MM.1S (cell line): ENCODE data around the gene TTF1.
A peak's percentile ranks its signal among the peaks of the same experiment; 100 is the strongest.
"Not testable (repeated sequence)": the region's sequence is repeated elsewhere in the genome, so short reads cannot be mapped to it uniquely, and the experiment has no call there.

ENCODE experiments used
- DNase-seq: peaks from one replicate; pipeline ENCODE4 v3.0.0-alpha.2; 2015
- H2AFZ ChIP-seq: fragments of 300-600 bp; sonication (generic); 2 replicates; pipeline ENCODE4 v1.6.0; 2016; ENCODE audit warnings: antibody characterized with exemption, low read length
- H3F3A ChIP-seq: fragments of 300-600 bp; sonication (generic); 2 replicates; pipeline ENCODE4 v1.6.1; 2016; ENCODE audit warnings: mild to moderate bottlenecking, antibody characterized with exemption, low read length, moderate library complexity, mixed read lengths; ENCODE audit not compliant: insufficient read depth
- H3K27ac ChIP-seq: fragments of 300-600 bp; sonication (generic); 2 replicates; pipeline ENCODE4 v1.5.1; 2016; ENCODE audit warnings: mild to moderate bottlenecking, low read length
- H3K27me3 ChIP-seq: fragments of 300-600 bp; sonication (generic); replicated peaks from 2 replicates; pipeline ENCODE4 v1.6.0; 2016; ENCODE audit warnings: low read length; ENCODE audit not compliant: insufficient read depth
- H3K36me3 ChIP-seq: fragments of 300-600 bp; sonication (generic); replicated peaks from 2 replicates; pipeline ENCODE4 v1.6.1; 2016; ENCODE audit warnings: mild to moderate bottlenecking, low read length, mixed read lengths; ENCODE audit not compliant: insufficient read depth
- H3K4me1 ChIP-seq: fragments of 300-600 bp; sonication (generic); 2 replicates; pipeline ENCODE4 v1.6.1; 2016; ENCODE audit warnings: low read length, mixed read lengths
- H3K4me2 ChIP-seq: fragments of 300-600 bp; sonication (generic); 2 replicates; pipeline ENCODE4 v1.6.0; 2016; ENCODE audit warnings: low read depth, low read length
- H3K4me3 ChIP-seq: fragments of 300-600 bp; sonication (generic); 2 replicates; pipeline ENCODE4 v1.5.1; 2016; ENCODE audit warnings: low read length, mixed read lengths
- H3K79me2 ChIP-seq: fragments of 300-600 bp; sonication (generic); 2 replicates; pipeline ENCODE4 v1.6.1; 2016; ENCODE audit warnings: mixed run types, low read length, mixed read lengths
- H3K9ac ChIP-seq: fragments of 300-600 bp; sonication (generic); 2 replicates; pipeline ENCODE4 v1.6.1; 2016; ENCODE audit warnings: low read length, mixed read lengths
- H3K9me2 ChIP-seq: fragments of 300-600 bp; sonication (generic); replicated peaks from 2 replicates; pipeline ENCODE4 v1.6.1; 2016; ENCODE audit warnings: mild to moderate bottlenecking, low read length, mixed read lengths; ENCODE audit not compliant: insufficient read depth
- H3K9me3 ChIP-seq: fragments of 300-600 bp; sonication (generic); replicated peaks from 2 replicates; pipeline ENCODE4 v1.6.1; 2016; ENCODE audit warnings: mild to moderate bottlenecking, low read length, mixed read lengths; ENCODE audit not compliant: insufficient read depth
- H4K20me1 ChIP-seq: fragments of 300-600 bp; sonication (generic); 2 replicates; pipeline ENCODE4 v1.6.1; 2016; ENCODE audit warnings: mild to moderate bottlenecking, low read length, moderate library complexity, mixed read lengths; ENCODE audit not compliant: insufficient read depth
- CTCF ChIP-seq: fragments of 300-600 bp; sonication (generic); IDR thresholded peaks from 2 replicates; pipeline ENCODE4 v1.5.1; 2016; ENCODE audit warnings: antibody characterized with exemption, low read length, mixed read lengths
- EZH2 ChIP-seq: fragments of 300-600 bp; sonication (generic); optimal IDR thresholded peaks from 2 replicates; pipeline ENCODE3; 2017; ENCODE audit warnings: low read depth, mild to moderate bottlenecking, antibody characterized with exemption, low read length, mixed read lengths
- EZH2phosphoT487 ChIP-seq: fragments of 300-600 bp; sonication (generic); IDR thresholded peaks from 2 replicates; pipeline ENCODE4 v1.6.1; 2018; ENCODE audit warnings: antibody characterized with exemption, low read length

The TTF1 gene

GRCh38 chr9:132384376-132384775 lies 22.3 kb downstream of the TTF1 start:
- no peak overlapping the region for H3K9ac ChIP-seq
- H3K4me1 ChIP-seq, result peaks cover 20% of the 10 kb centered on the region
- H2AFZ ChIP-seq, result no peak overlapping the region
- H3K27ac ChIP-seq, result no peak overlapping the region
- H3F3A ChIP-seq, result peaks cover 12% of the 10 kb centered on the region
- H3K4me3 ChIP-seq, result no peak overlapping the region
- H3K36me3 ChIP-seq, result peaks cover 6% of the 10 kb centered on the region
- peaks cover 11% of the 10 kb centered on the region for H3K79me2 ChIP-seq
- no peaks in the 10 kb centered on the region for H3K9me3 ChIP-seq
- H4K20me1 ChIP-seq, result no peaks in the 10 kb centered on the region
- H3K9me2 ChIP-seq, result no peaks in the 10 kb centered on the region
- H3K27me3 ChIP-seq, result no peaks in the 10 kb centered on the region
- no peak overlapping the region for H3K4me2 ChIP-seq
- TF ChIP-seq CTCF, result no peak
- TF ChIP-seq EZH2, result no peak
- no peak for TF ChIP-seq EZH2phosphoT487
- no peak for DNase-seq

DNA sequence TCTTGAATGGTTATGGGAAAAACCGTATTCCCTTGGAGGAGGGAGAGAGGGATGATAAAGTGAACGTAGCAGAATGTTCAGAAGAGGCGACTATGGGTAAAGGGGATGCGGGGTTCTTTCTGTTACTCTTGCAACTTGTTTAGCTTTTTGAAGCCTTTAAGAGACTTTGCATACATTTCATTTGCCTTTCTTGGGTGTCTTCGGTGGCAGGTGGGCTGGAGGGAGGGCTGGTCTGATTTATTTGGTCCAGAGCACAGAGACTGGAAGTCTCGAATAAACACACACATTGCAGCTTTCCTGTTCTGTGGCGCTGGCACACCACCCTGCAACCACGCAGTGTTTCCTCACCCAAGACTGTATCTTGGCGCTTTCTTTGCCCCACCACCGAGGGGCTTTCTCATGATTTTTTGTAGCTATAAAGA lies 23.2 kb downstream of the TTF1 start:
- H2AFZ ChIP-seq, result no peak overlapping the region
- H3K27me3 ChIP-seq, result no peaks in the 10 kb centered on the region
- no peak overlapping the region for H3K9ac ChIP-seq
- H3K79me2 ChIP-seq, result peaks cover 11% of the 10 kb centered on the region
- H3K4me1 ChIP-seq, result peaks cover 20% of the 10 kb centered on the region
- no peaks in the 10 kb centered on the region for H4K20me1 ChIP-seq
- H3K27ac ChIP-seq, result no peak overlapping the region
- TF ChIP-seq EZH2 (no peak), CTCF (no peak), EZH2phosphoT487 (no peak)
- no peak overlapping the region for H3K4me3 ChIP-seq
- peaks cover 6% of the 10 kb centered on the region for H3K36me3 ChIP-seq
- H3K9me3 ChIP-seq, result no peaks in the 10 kb centered on the region
- no peaks in the 10 kb centered on the region for H3K9me2 ChIP-seq
- H3F3A ChIP-seq, result peaks cover 12% of the 10 kb centered on the region
- no peak overlapping the region for H3K4me2 ChIP-seq
- DNase-seq, result no peak

DNA sequence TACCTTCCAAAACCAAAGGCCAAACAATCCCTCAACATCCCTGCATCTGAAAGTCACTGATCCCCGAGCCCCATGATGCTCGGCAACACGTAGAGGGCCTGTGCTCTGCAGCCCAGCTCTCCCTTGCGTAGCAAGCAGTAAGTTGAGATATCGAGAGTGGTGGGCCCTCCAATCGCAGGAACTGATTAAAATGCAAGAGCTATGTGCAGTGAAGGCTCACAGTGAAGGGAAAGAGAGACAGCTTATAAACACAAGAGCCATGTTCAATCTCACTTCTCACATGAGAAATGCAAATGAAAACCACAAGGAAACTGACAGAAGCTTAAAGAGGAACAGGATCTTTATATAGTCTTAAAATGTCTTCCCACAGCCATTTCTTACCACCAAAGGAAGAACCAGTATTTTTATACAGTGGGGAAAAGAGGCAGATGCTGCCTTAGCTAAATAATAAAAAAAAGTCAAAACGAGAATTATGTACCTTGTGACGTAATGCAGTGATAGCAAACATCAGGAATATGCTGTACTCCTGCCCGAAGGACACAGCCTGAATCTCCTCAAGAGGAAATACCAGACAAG lies 24.6 kb downstream of the TTF1 start:
- H3K4me1 ChIP-seq, result peaks cover 20% of the 10 kb centered on the region
- no peak for TF ChIP-seq EZH2
- TF ChIP-seq EZH2phosphoT487, result no peak
- no peak for TF ChIP-seq CTCF
- no peaks in the 10 kb centered on the region for H3K9me2 ChIP-seq
- H3K9me3 ChIP-seq, result no peaks in the 10 kb centered on the region
- peak overlapping the region; percentile 89 for H3K4me2 ChIP-seq
- H3K27ac ChIP-seq, result peak overlapping the region; percentile 73
- DNase-seq, result peak; percentile 63
- peak overlapping the region; percentile 31 for H3K9ac ChIP-seq
- peaks cover 6% of the 10 kb centered on the region for H3K36me3 ChIP-seq
- H3F3A ChIP-seq, result peaks cover 12% of the 10 kb centered on the region
- H3K79me2 ChIP-seq, result peaks cover 11% of the 10 kb centered on the region
- H3K4me3 ChIP-seq, result peak overlapping the region; percentile 55
- H3K27me3 ChIP-seq, result no peaks in the 10 kb centered on the region
- H2AFZ ChIP-seq, result peak overlapping the region; percentile 26
- no peaks in the 10 kb centered on the region for H4K20me1 ChIP-seq

GRCh38 chr9:132378416-132378815 lies 28.2 kb downstream of the TTF1 start:
- H4K20me1 ChIP-seq, H3K36me3 ChIP-seq: not testable (repeated sequence)

GRCh38 chr9:132377769-132378168 lies 28.9 kb downstream of the TTF1 start:
- not testable (repeated sequence) for DNase-seq, H4K20me1 ChIP-seq, H3K36me3 ChIP-seq

More at GRCh38 chr9:132378416-132378815, 28.2 kb downstream of the TTF1 start:
- Histone ChIP-seq H3K79me2 (peaks cover 11% of the 10 kb centered on the region), H3F3A (peaks cover 12% of the 10 kb centered on the region), H3K4me1 (peaks cover 19% of the 10 kb centered on the region)
- H3K27ac ChIP-seq, H3K4me2 ChIP-seq, H3K4me3 ChIP-seq, DNase-seq, H3K27me3 ChIP-seq, H2AFZ ChIP-seq, H3K9me2 ChIP-seq, H3K9me3 ChIP-seq, H3K9ac ChIP-seq: not testable (repeated sequence)

More at GRCh38 chr9:132377769-132378168, 28.9 kb downstream of the TTF1 start:
- not testable (repeated sequence) for H3K4me2 ChIP-seq, H3K4me3 ChIP-seq, H2AFZ ChIP-seq, H3K9ac ChIP-seq, H3K9me2 ChIP-seq, H3K27ac ChIP-seq, H3K9me3 ChIP-seq, H3K27me3 ChIP-seq
- peaks cover 12% of the 10 kb centered on the region for H3F3A ChIP-seq
- peaks cover 11% of the 10 kb centered on the region for H3K79me2 ChIP-seq
- H3K4me1 ChIP-seq, result peaks cover 19% of the 10 kb centered on the region
